Endothelial cell of umbilical vein (primary cell): ENCODE measurements around the gene NPY1R. TPM values are rescaled to one million over a fixed set of nuclear protein-coding genes. Genes with fewer than 3 reads are reported as not detected.

ENCODE experiments used
- BruUV-seq: library from RNA; stranded (reverse); fragments of 400-500 nt; replicated peaks from 2 replicates; lab custom pipeline; 2021; lab: Mats Ljungman, UMichigan
- CTCF ChIA-PET: fragments of 300-600, 350-600 bp; sonication (Branson Sonifier 250); formaldehyde crosslinking; loops from one replicate; lab custom pipeline; 2021; ENCODE audit warnings: antibody characterized with exemption, inconsistent platforms; lab: Charles Lee
- POLR2A ChIA-PET: fragments of 300-600, 350-600 bp; sonication (Branson Sonifier 250); formaldehyde crosslinking; loops from one replicate; lab custom pipeline; 2021; ENCODE audit warnings: antibody characterized with exemption, inconsistent platforms; lab: Charles Lee
- DNase-seq: peaks from one replicate; pipeline ENCODE4 v3.0.0-alpha.2; 2011; ENCODE audit warnings: low read depth, low spot score
- FAIRE-seq: peaks from 2 replicates; lab custom pipeline; 2011; peaks lifted over from hg19 to GRCh38; lab: Jason Lieb, UNC
- H2AFZ ChIP-seq: 2 replicates; pipeline ENCODE4 v1.6.0; 2012; ENCODE audit warnings: low read depth, low read length, control low read depth, inconsistent platforms
- H3K27ac ChIP-seq: 2 replicates; pipeline ENCODE4 v1.5.1; 2011; ENCODE audit warnings: low read depth, mild to moderate bottlenecking, control low read depth, low read length, moderate library complexity; ENCODE audit not compliant: insufficient read depth
- H3K27me3 ChIP-seq, 2 experiments: 2 replicates each; pipeline versions ENCODE4 v1.6.0 to v1.6.1; 2011; ENCODE audit warnings: low read length in 2 of 2, mixed read lengths in 1 of 2; ENCODE audit not compliant: control insufficient read depth in 2 of 2, insufficient read depth in 2 of 2
- H3K36me3 ChIP-seq, 2 experiments: 2 replicates in 1 of 2; 3 replicates in 1 of 2; pipeline ENCODE4 v1.5.1; 2011; ENCODE audit warnings: low read length in 2 of 2, mild to moderate bottlenecking in 1 of 2, moderate library complexity in 1 of 2; ENCODE audit not compliant: control insufficient read depth in 2 of 2, insufficient read depth in 2 of 2; ENCODE audit errors: extremely low read depth in 1 of 2
- H3K4me1 ChIP-seq: 3 replicates; pipeline ENCODE4 v1.5.1; 2011; ENCODE audit warnings: mild to moderate bottlenecking, low read length; ENCODE audit not compliant: control insufficient read depth, insufficient read depth; ENCODE audit errors: extremely low read depth
- H3K4me2 ChIP-seq: 2 replicates; pipeline ENCODE4 v1.6.1; 2011; ENCODE audit warnings: low read length, control low read depth, mixed read lengths; ENCODE audit not compliant: insufficient read depth
- H3K4me3 ChIP-seq, 3 experiments: fragments of 200-600 bp in 1 of 3; sonication (generic), shearing (Covaris generic) in 1 of 3; replicated peaks in 1 of 3; 2 replicates each; pipeline ENCODE4 v1.5.1; 2011 to 2016; ENCODE audit warnings: control low read depth in 3 of 3, low read length in 3 of 3, mild to moderate bottlenecking in 2 of 3, inconsistent platforms in 1 of 3, low read depth in 1 of 3, moderate library complexity in 1 of 3; ENCODE audit not compliant: insufficient read depth in 1 of 3
- H3K79me2 ChIP-seq: 2 replicates; pipeline ENCODE4 v1.6.0; 2012; ENCODE audit warnings: low read length, inconsistent platforms; ENCODE audit not compliant: control insufficient read depth, insufficient read depth
- H3K9ac ChIP-seq: replicated peaks from 2 replicates; pipeline ENCODE3; 2011; ENCODE audit warnings: low read length, control low read depth; ENCODE audit not compliant: insufficient read depth; ENCODE audit errors: extremely low read depth
- H3K9me1 ChIP-seq: replicated peaks from 3 replicates; pipeline ENCODE4 v1.6.0; 2011; ENCODE audit warnings: mild to moderate bottlenecking, low read length; ENCODE audit not compliant: control insufficient read depth, insufficient read depth; ENCODE audit errors: extremely low read depth
- H3K9me3 ChIP-seq: replicated peaks from 2 replicates; pipeline ENCODE4 v1.5.1; 2012; ENCODE audit warnings: low read length, inconsistent platforms; ENCODE audit not compliant: control insufficient read depth, insufficient read depth
- H4K20me1 ChIP-seq: replicated peaks from 2 replicates; pipeline ENCODE3; 2011; ENCODE audit warnings: mild to moderate bottlenecking, low read length; ENCODE audit not compliant: control insufficient read depth, insufficient read depth; ENCODE audit errors: extremely low read depth
- CTCF ChIP-seq, 2 donors: IDR thresholded peaks; 1 replicate in 1 of 2; 2 replicates in 1 of 2; pipeline ENCODE4 v1.5.1; 2011; ENCODE audit warnings: low read length in 2 of 2, mild to moderate bottlenecking in 2 of 2, moderate library complexity in 2 of 2, control low read depth in 1 of 2, inconsistent platforms in 1 of 2, low read depth in 1 of 2; ENCODE audit not compliant: insufficient read depth in 1 of 2; ENCODE audit errors: extremely low read depth in 1 of 2
- EZH2 ChIP-seq: IDR thresholded peaks from 2 replicates; pipeline ENCODE4 v1.6.1; 2012; ENCODE audit warnings: borderline replicate concordance, low read depth, mild to moderate bottlenecking, moderate library complexity, low read length, inconsistent platforms; ENCODE audit not compliant: severe bottlenecking
- FOS ChIP-seq: IDR thresholded peaks from 2 replicates; pipeline ENCODE4 v1.6.1; 2011; ENCODE audit warnings: mild to moderate bottlenecking, low read length, moderate library complexity, borderline replicate concordance; ENCODE audit not compliant: insufficient read depth
- GATA2 ChIP-seq: IDR thresholded peaks from 2 replicates; pipeline ENCODE4 v1.7.0; 2011; ENCODE audit warnings: low read depth, mild to moderate bottlenecking, moderate library complexity, mixed read lengths, low read length; ENCODE audit not compliant: insufficient read length, insufficient read depth
- JUN ChIP-seq: IDR thresholded peaks from 2 replicates; pipeline ENCODE4 v1.6.1; 2011; ENCODE audit warnings: borderline replicate concordance, low read depth; ENCODE audit not compliant: insufficient read length, insufficient read depth
- MAX ChIP-seq: IDR thresholded peaks from 2 replicates; pipeline ENCODE4 v1.6.1; 2011; ENCODE audit not compliant: insufficient read depth, insufficient read length
- MYC ChIP-seq: IDR thresholded peaks from one replicate; pipeline ENCODE4 v1.6.1; 2011; ENCODE audit warnings: mild to moderate bottlenecking, low read depth, low read length
- POLR2A ChIP-seq: IDR thresholded peaks from 2 replicates; pipeline ENCODE4 v1.6.1; 2012; ENCODE audit warnings: low read depth, mild to moderate bottlenecking, control low read depth, low read length
- POLR2AphosphoS5 ChIP-seq: IDR thresholded peaks from 2 replicates; pipeline ENCODE4 v1.6.1; 2012; ENCODE audit warnings: low read depth, mild to moderate bottlenecking, control low read depth, low read length, moderate library complexity; ENCODE audit not compliant: insufficient read depth
- dilution Hi-C: fragments of 300-500 bp; cut with MboI; formaldehyde crosslinking; loops from one replicate; pipeline ENCODE4 v1.15.0; 2019; ENCODE audit warnings: low sequenced_read_pairs; ENCODE audit not compliant: extremely low pct_ligation_motif_present
- intact Hi-C: fragments of 100-400 bp; cut with micrococcal nuclease; formaldehyde crosslinking; loops from one replicate; pipeline ENCODE4 v1.10.0; 2022
- polyA plus RNA-seq, 4 experiments: library from polyadenylated mRNA; depleted of rRNA in 3 of 4; stranded (reverse) in 3 of 4; unstranded in 1 of 4; fragments of >200 nt; gene quantifications; 2 replicates each; pipeline versions ENCODE4 v1.2.1 to v1.2.3, GENCODE V29; 2011 to 2012; ENCODE audit warnings: missing spikeins in 1 of 4
- total RNA-seq: library from RNA; stranded (reverse); gene quantifications from 2 replicates; pipeline ENCODE4 v1.2.3, GENCODE V29; 2021

The NPY1R gene
- total and polyA plus RNA-seq, 2 donors (not counting 3 experiments of a cell fraction or from before 2014, with no cell fraction given): 0.08 TPM; not detected in 1

GRCh38 chr4:163356104-163356503, 23.7 kb upstream of the NPY1R start:
- no peaks in the 10 kb centered on the region for H3K4me1 ChIP-seq
- no peaks in the 10 kb centered on the region for H3K9me3 ChIP-seq
- CTCF ChIA-PET: no interaction called here
- dilution Hi-C loops (no loop called here), intact Hi-C loops (no loop called here)
- H2AFZ ChIP-seq: no peak overlapping the region
- DNase-seq (no peak), FAIRE-seq (no peak)
- H3K27me3 ChIP-seq: peaks cover 0 to 2% of the 10 kb centered on the region in 2 experiments
- H3K9ac ChIP-seq: no peak overlapping the region
- H3K4me3 ChIP-seq: no peak overlapping the region
- no peaks in the 10 kb centered on the region for H3K79me2 ChIP-seq
- no peak overlapping the region for H3K4me2 ChIP-seq
- no TSS peak for BruUV-seq
- no peaks in the 10 kb centered on the region for H3K36me3 ChIP-seq
- H3K9me1 ChIP-seq: no peaks in the 10 kb centered on the region
- H4K20me1 ChIP-seq: no peaks in the 10 kb centered on the region
- TF ChIP-seq EZH2 (no peak), JUN (no peak), FOS (no peak), GATA2 (no peak), POLR2A (no peak), MAX (no peak), POLR2AphosphoS5 (no peak), MYC (no peak), CTCF (IDR thresholded peaks at IDR 0.05; ENCODE audit: extremely low read depth in 1 of 2, insufficient read depth in 1 of 2, low read depth in 1 of 2, low read length in 2 of 2) (no peak)
- H3K27ac ChIP-seq: no peak overlapping the region
- POLR2A ChIA-PET: no interaction called here
